Stimulated activated CD4-positive, alpha-beta T cell treated with anti-CD3 and anti-CD28 coated beads, Interleukin-2, amount 100 ng/mL, for 48 hours (primary cell): ENCODE measurements around the gene CALB2.

Source experiments
- DNase-seq, 2 donors: peaks; one replicate each; pipeline ENCODE4 v3.0.0-alpha.2; 2020

Gene CALB2

GRCh38 chr16:71399801-71400563 is 41.5 kb downstream of the CALB2 start:
- no peak for DNase-seq

GRCh38 chr16:71402007-71402406 is 43.5 kb downstream of the CALB2 start:
- DNase-seq, result no peak

- no peak for DNase-seq
Observed at GRCh38 chr16:71402674-71403073, 44.2 kb downstream of the CALB2 start.

GRCh38 chr16:71404364-71404763 is 45.8 kb downstream of the CALB2 start:
- DNase-seq, result no peak

GRCh38 chr16:71406316-71406715 is 47.8 kb downstream of the CALB2 start:
- no peak for DNase-seq

GRCh38 chr16:71406724-71407123 is 48.2 kb downstream of the CALB2 start:
- no peak for DNase-seq

- no peak for DNase-seq
Observed at GRCh38 chr16:71407731-71408130, 49.2 kb downstream of the CALB2 start.

- DNase-seq, result no peak
Observed at GRCh38 chr16:71408536-71408935, 50.0 kb downstream of the CALB2 start.

GRCh38 chr16:71409011-71409775 is 50.7 kb downstream of the CALB2 start:
- DNase-seq, result no peak

- no peak for DNase-seq
Observed at GRCh38 chr16:71410146-71410545, 51.6 kb downstream of the CALB2 start.

GRCh38 chr16:71412270-71413160 is 54.0 kb downstream of the CALB2 start:
- peak; percentile 59 to 67 for DNase-seq

GRCh38 chr16:71413341-71413740 is 54.8 kb downstream of the CALB2 start:
- DNase-seq, result no peak

- no peak for DNase-seq
Observed at GRCh38 chr16:71414038-71414437, 55.5 kb downstream of the CALB2 start.

GRCh38 chr16:71421911-71422310 is 63.4 kb downstream of the CALB2 start:
- peak; percentile 10 to 33 for DNase-seq

GRCh38 chr16:71423016-71423415 is 64.5 kb downstream of the CALB2 start:
- no peak for DNase-seq

- no peak for DNase-seq
Observed at GRCh38 chr16:71423865-71424264, 65.3 kb downstream of the CALB2 start.

- DNase-seq, result no peak
Observed at GRCh38 chr16:71424626-71425025, 66.1 kb downstream of the CALB2 start.

GRCh38 chr16:71425746-71426068 is 67.2 kb downstream of the CALB2 start:
- DNase-seq, result no peak

- DNase-seq, result peak; percentile 14 to 40
Observed at GRCh38 chr16:71426069-71426879, 67.8 kb downstream of the CALB2 start.

GRCh38 chr16:71426880-71427615 is 68.5 kb downstream of the CALB2 start:
- no peak for DNase-seq

GRCh38 chr16:71428385-71428784 is 69.9 kb downstream of the CALB2 start:
- DNase-seq, result no peak

- no peak for DNase-seq
Observed at GRCh38 chr16:71428883-71429282, 70.4 kb downstream of the CALB2 start.
